ENCODE results near the gene SLC18A3. TPM values are rescaled to one million over a fixed set of nuclear protein-coding genes. Genes with fewer than 3 reads are reported as not detected.

Gene SLC18A3
- polyA plus RNA-seq, 1 experiment = not detected

- CTCF ChIA-PET = no interaction called here
Measured at GRCh38 chr10:49597426-49598163, 12.5 kb upstream of the SLC18A3 start.

DNA sequence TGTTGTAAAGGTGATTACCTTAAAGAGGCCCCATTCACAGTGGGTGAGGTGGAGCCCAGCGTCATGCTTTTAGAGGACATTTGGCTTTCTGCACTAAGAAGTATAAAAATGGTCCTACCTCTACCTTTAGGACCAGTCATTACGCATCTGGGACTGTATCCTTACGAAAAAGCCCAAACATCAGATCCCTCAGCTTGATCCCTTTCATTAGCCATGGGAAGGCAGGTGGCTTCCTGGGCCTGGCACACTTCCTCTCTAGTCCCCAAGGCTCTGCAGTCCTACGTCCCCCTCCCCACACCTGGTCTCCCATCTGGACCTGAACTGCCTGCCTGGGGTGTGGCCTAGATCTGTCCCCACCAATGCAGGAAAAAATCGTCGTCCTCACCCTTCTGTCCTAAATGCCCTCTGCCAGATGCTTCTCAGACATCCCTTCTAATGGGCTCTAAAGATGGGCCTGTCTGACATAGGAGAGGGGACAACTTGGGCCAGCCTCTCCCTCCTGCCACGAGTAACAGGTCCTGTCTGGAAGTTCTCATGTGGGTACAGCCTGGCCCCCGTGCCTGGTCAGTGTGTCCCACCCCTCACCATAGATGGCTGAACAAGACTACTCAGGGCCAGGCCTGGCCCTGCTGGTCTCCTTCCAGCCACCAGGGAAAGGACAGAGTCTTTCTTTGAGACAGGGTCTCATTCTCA, 11.8 kb upstream of the SLC18A3 start:
- DNase-seq (ENCODE audit: low read depth, low spot score) = no peak
- H3K4me3 ChIP-seq (ENCODE audit: low read depth, low read length) = no peak overlapping the region
- CTCF ChIA-PET = no interaction called here
- no peaks in the 10 kb centered on the region for H3K9me3 ChIP-seq (ENCODE audit: control insufficient read depth, insufficient read depth, low read length)
- peaks cover 8% of the 10 kb centered on the region for H3K27me3 ChIP-seq (ENCODE audit: control insufficient read depth, insufficient read depth, low read length)
- TF ChIP-seq CTCF (IDR thresholded peaks at IDR 0.05; ENCODE audit: low read depth, low read length) = no peak
- no peak overlapping the region for H3K27ac ChIP-seq (ENCODE audit: low read depth, low read length)
- POLR2A ChIA-PET = interaction anchor here (0.6 kb wide), 1 partner anchor 42 kb away, joined by 3 read pairs; no protein-coding TSS in a partner anchor

More at GRCh38 chr10:49597426-49598163, 12.5 kb upstream of the SLC18A3 start:
- Histone ChIP-seq H3K27me3 (ENCODE audit: control insufficient read depth, insufficient read depth, low read length) (peaks cover 8% of the 10 kb centered on the region), H3K27ac (ENCODE audit: low read depth, low read length) (no peak overlapping the region), H3K9me3 (ENCODE audit: control insufficient read depth, insufficient read depth, low read length) (no peaks in the 10 kb centered on the region), H3K4me3 (ENCODE audit: low read depth, low read length) (no peak overlapping the region)
- DNase-seq (ENCODE audit: low read depth, low spot score) = no peak
- no peak for TF ChIP-seq CTCF (IDR thresholded peaks at IDR 0.05; ENCODE audit: low read depth, low read length)
- POLR2A ChIA-PET = no interaction called here

DNA sequence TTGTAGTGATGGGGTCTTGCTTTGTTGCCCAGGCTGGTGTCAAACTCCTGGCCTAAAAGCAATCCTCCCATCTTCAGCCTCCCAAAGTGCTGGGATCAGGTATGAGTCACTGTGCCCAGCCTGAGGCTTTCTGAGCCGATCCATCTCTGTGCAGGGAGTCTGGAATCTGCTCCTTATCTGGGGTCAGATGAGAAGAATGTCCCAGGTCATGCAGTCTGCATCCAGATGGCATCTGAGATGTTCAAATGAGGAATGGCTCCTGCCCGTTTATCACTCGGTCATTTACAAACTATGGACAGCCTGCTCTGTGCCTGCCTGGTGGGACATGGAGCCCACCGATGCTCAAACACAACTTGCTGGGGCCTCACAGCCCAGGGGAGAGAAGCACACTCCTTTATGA, 11.1 kb upstream of the SLC18A3 start:
- H3K9me3 ChIP-seq (ENCODE audit: control insufficient read depth, insufficient read depth, low read length) = no peaks in the 10 kb centered on the region
- TF ChIP-seq CTCF (IDR thresholded peaks at IDR 0.05; ENCODE audit: low read depth, low read length) = no peak
- ChIA-PET POLR2A (no interaction called here), CTCF (no interaction called here)
- peaks cover 8% of the 10 kb centered on the region for H3K27me3 ChIP-seq (ENCODE audit: control insufficient read depth, insufficient read depth, low read length)
- no peak for DNase-seq (ENCODE audit: low read depth, low spot score)
- H3K27ac ChIP-seq (ENCODE audit: low read depth, low read length) = no peak overlapping the region
- no peak overlapping the region for H3K4me3 ChIP-seq (ENCODE audit: low read depth, low read length)

DNA sequence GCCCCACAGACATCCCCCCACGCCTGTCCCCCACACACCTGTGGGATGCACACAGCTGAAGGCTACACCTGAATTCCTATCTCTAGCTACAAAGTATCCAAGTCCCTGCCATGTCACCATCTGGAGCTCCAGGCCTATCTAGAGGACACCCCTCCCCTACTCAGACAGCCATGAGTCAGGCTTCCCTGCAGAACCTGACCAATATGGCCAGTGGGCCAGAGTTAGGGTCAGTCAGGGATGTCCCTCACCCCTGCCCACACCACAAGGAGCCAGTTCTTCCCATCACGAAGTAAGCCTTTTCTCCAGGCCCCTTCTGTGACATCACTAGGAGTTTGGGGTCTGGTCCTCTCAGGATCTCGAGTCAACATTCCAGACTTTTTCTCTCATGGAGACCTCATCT, 10.6 kb upstream of the SLC18A3 start:
- Histone ChIP-seq H3K27me3 (ENCODE audit: control insufficient read depth, insufficient read depth, low read length) (peaks cover 8% of the 10 kb centered on the region), H3K9me3 (ENCODE audit: control insufficient read depth, insufficient read depth, low read length) (no peaks in the 10 kb centered on the region), H3K27ac (ENCODE audit: low read depth, low read length) (no peak overlapping the region), H3K4me3 (ENCODE audit: low read depth, low read length) (no peak overlapping the region)
- DNase-seq (ENCODE audit: low read depth, low spot score) = no peak
- TF ChIP-seq CTCF (IDR thresholded peaks at IDR 0.05; ENCODE audit: low read depth, low read length) = no peak
- CTCF ChIA-PET = no interaction called here
- POLR2A ChIA-PET = no interaction called here

GRCh38 chr10:49600046-49600445, 10.1 kb upstream of the SLC18A3 start:
- ChIA-PET POLR2A (no interaction called here), CTCF (no interaction called here)
- Histone ChIP-seq H3K4me3 (ENCODE audit: low read depth, low read length) (no peak overlapping the region), H3K27ac (ENCODE audit: low read depth, low read length) (no peak overlapping the region), H3K9me3 (ENCODE audit: control insufficient read depth, insufficient read depth, low read length) (no peaks in the 10 kb centered on the region), H3K27me3 (ENCODE audit: control insufficient read depth, insufficient read depth, low read length) (peaks cover 8% of the 10 kb centered on the region)
- no peak for DNase-seq (ENCODE audit: low read depth, low spot score)
- no peak for TF ChIP-seq CTCF (IDR thresholded peaks at IDR 0.05; ENCODE audit: low read depth, low read length)
